IMR-90 (cell line): ENCODE results near the gene ADPRHL1. TPM values are rescaled to one million over a fixed set of nuclear protein-coding genes. Genes with fewer than 3 reads are reported as not detected.

Experiments used
- ATAC-seq: fragments of 200-7000 bp; cut with Tn5 transposase; 2 replicates; pipeline ENCODE4 v1.9.1; 2020; ENCODE audit warnings: low read depth, mild to moderate bottlenecking, moderate library complexity
- BruUV-seq: library from RNA; stranded (reverse); fragments of 400-500 nt; replicated peaks from 2 replicates; lab custom pipeline; 2021; lab: Mats Ljungman, UMichigan
- CTCF ChIA-PET: fragments of 300-600 bp; formaldehyde crosslinking; extraction: SDS; loops from one replicate; lab custom pipeline; 2021; ENCODE audit warnings: antibody characterized with exemption; lab: Yijun Ruan, JAX
- POLR2A ChIA-PET: fragments of 300-600 bp; sonication (Branson Sonifier 250); formaldehyde crosslinking; loops from one replicate; lab custom pipeline; 2022; ENCODE audit warnings: antibody characterized with exemption; ENCODE audit not compliant: unreplicated experiment; lab: Charles Lee
- DNase-seq: peaks from one replicate; pipeline ENCODE4 v3.0.0; 2013
- H2AFZ ChIP-seq: replicated peaks from 2 replicates; pipeline ENCODE3; 2013; ENCODE audit warnings: low read length, mild to moderate bottlenecking; ENCODE audit not compliant: poor library complexity
- H2AK5ac ChIP-seq: 2 replicates; pipeline ENCODE4 v1.6.1; 2013; ENCODE audit warnings: low read depth, low read length, inconsistent platforms
- H2AK9ac ChIP-seq: replicated peaks from 2 replicates; pipeline ENCODE3; 2013; ENCODE audit warnings: mild to moderate bottlenecking, low read depth, low read length, moderate library complexity; ENCODE audit not compliant: poor library complexity
- H2BK120ac ChIP-seq: 2 replicates; pipeline ENCODE4 v1.6.1; 2013; ENCODE audit warnings: low read depth, low read length, inconsistent platforms
- H2BK15ac ChIP-seq: 3 replicates; pipeline ENCODE4 v1.6.1; 2013; ENCODE audit warnings: low read depth, low read length, inconsistent platforms
- H2BK20ac ChIP-seq: 2 replicates; pipeline ENCODE4 v1.6.1; 2013; ENCODE audit warnings: low read depth, mild to moderate bottlenecking, inconsistent platforms, low read length, moderate library complexity
- H2BK5ac ChIP-seq: 2 replicates; pipeline ENCODE4 v1.6.1; 2013; ENCODE audit warnings: mild to moderate bottlenecking, low read depth, low read length, inconsistent platforms; ENCODE audit not compliant: poor library complexity, severe bottlenecking
- H3K14ac ChIP-seq: replicated peaks from 2 replicates; pipeline ENCODE4 v1.6.1; 2013; ENCODE audit warnings: low read depth, low read length, inconsistent platforms
- H3K18ac ChIP-seq: 2 replicates; pipeline ENCODE4 v1.6.1; 2013; ENCODE audit warnings: low read depth, low read length, control low read depth
- H3K23ac ChIP-seq: 2 replicates; pipeline ENCODE4 v1.6.1; 2013; ENCODE audit warnings: low read depth, low read length, inconsistent platforms
- H3K27ac ChIP-seq: 2 replicates; pipeline ENCODE4 v1.5.1; 2013; ENCODE audit warnings: mild to moderate bottlenecking, control low read depth, low read length; ENCODE audit not compliant: insufficient read depth
- H3K27me3 ChIP-seq: 2 replicates; pipeline ENCODE4 v1.6.1; 2013; ENCODE audit warnings: low read length; ENCODE audit not compliant: control insufficient read depth, insufficient read depth
- H3K36me3 ChIP-seq: 2 replicates; pipeline ENCODE4 v1.6.1; 2013; ENCODE audit warnings: low read length, mixed read lengths; ENCODE audit not compliant: control insufficient read depth, insufficient read depth
- H3K4ac ChIP-seq: 2 replicates; pipeline ENCODE4 v1.6.1; 2013; ENCODE audit warnings: low read depth, low read length, inconsistent platforms
- H3K4me1 ChIP-seq: 2 replicates; pipeline ENCODE4 v1.6.1; 2013; ENCODE audit warnings: low read length, mixed read lengths; ENCODE audit not compliant: control insufficient read depth, insufficient read depth
- H3K4me2 ChIP-seq: 2 replicates; pipeline ENCODE4 v1.6.1; 2013; ENCODE audit warnings: low read depth, mild to moderate bottlenecking, control low read depth, low read length, moderate library complexity
- H3K4me3 ChIP-seq: 2 replicates; pipeline ENCODE4 v1.5.1; 2013; ENCODE audit warnings: low read depth, mild to moderate bottlenecking, control low read depth, low read length, moderate library complexity; ENCODE audit not compliant: insufficient read depth
- H3K56ac ChIP-seq: 2 replicates; pipeline ENCODE4 v1.6.1; 2013; ENCODE audit warnings: low read length, inconsistent platforms; ENCODE audit not compliant: insufficient read depth; ENCODE audit errors: extremely low read depth
- H3K79me1 ChIP-seq, 2 experiments: 2 replicates each; pipeline ENCODE4 v1.6.1; 2013; ENCODE audit warnings: low read length in 2 of 2, inconsistent platforms in 1 of 2, low read depth in 1 of 2
- H3K9ac ChIP-seq: 2 replicates; pipeline ENCODE4 v1.6.1; 2013; ENCODE audit warnings: low read depth, low read length, control low read depth
- H3K9me1 ChIP-seq: 2 replicates; pipeline ENCODE4 v1.6.1; 2013; ENCODE audit warnings: low read length, inconsistent platforms; ENCODE audit not compliant: insufficient read depth
- H3K9me3 ChIP-seq: 2 replicates; pipeline ENCODE4 v1.6.1; 2013; ENCODE audit warnings: low read length; ENCODE audit not compliant: control insufficient read depth, insufficient read depth
- H4K20me1 ChIP-seq: 2 replicates; pipeline ENCODE4 v1.6.1; 2013; ENCODE audit warnings: low read length, inconsistent platforms; ENCODE audit not compliant: insufficient read depth
- H4K5ac ChIP-seq: 2 replicates; pipeline ENCODE4 v1.6.1; 2013; ENCODE audit warnings: mild to moderate bottlenecking, low read depth, low read length, control low read depth
- H4K8ac ChIP-seq, 2 experiments: 2 replicates each; pipeline ENCODE4 v1.6.1; 2013; ENCODE audit warnings: low read depth in 2 of 2, low read length in 2 of 2, control low read depth in 1 of 2, inconsistent platforms in 1 of 2
- H4K91ac ChIP-seq: 2 replicates; pipeline ENCODE4 v1.6.1; 2013; ENCODE audit warnings: low read depth, low read length, inconsistent platforms; ENCODE audit not compliant: insufficient read depth
- BHLHE40 ChIP-seq: fragments of 150-350 bp; IDR thresholded peaks from 2 replicates; pipeline ENCODE4 v1.6.1; 2016; ENCODE audit warnings: mild to moderate bottlenecking, low read depth, low read length
- CEBPB ChIP-seq: IDR thresholded peaks from 2 replicates; pipeline ENCODE4 v1.6.1; 2012; ENCODE audit warnings: low read depth, low read length, improper control_type of control experiment
- CHD1 ChIP-seq: IDR thresholded peaks from 2 replicates; pipeline ENCODE4 v1.6.1; 2012; ENCODE audit warnings: low read depth, low read length, improper control_type of control experiment
- CTCF ChIP-seq: conservative IDR thresholded peaks from 2 replicates; pipeline ENCODE4 v1.5.1; 2012; ENCODE audit warnings: mild to moderate bottlenecking, low read depth, low read length, improper control_type of control experiment
- ELK1 ChIP-seq: fragments of 150-350 bp; IDR thresholded peaks from 2 replicates; pipeline ENCODE4 v1.6.1; 2016; ENCODE audit warnings: low read depth, mild to moderate bottlenecking, low read length, moderate library complexity, borderline replicate concordance
- FOS ChIP-seq: fragments of 150-350 bp; IDR thresholded peaks from 2 replicates; pipeline ENCODE4 v1.6.1; 2016; ENCODE audit warnings: low read depth, low read length
- MAZ ChIP-seq: IDR thresholded peaks from 2 replicates; pipeline ENCODE4 v1.6.1; 2012; ENCODE audit warnings: low read depth, mild to moderate bottlenecking, low read length, improper control_type of control experiment, moderate library complexity, borderline replicate concordance
- MXI1 ChIP-seq: IDR thresholded peaks from 2 replicates; pipeline ENCODE4 v1.6.1; 2012; ENCODE audit warnings: low read depth, mild to moderate bottlenecking, low read length, moderate library complexity, borderline replicate concordance
- NFE2L2 ChIP-seq: fragments of 150-350 bp; IDR thresholded peaks from 2 replicates; pipeline ENCODE4 v1.6.1; 2016; ENCODE audit warnings: low read depth, mild to moderate bottlenecking, low read length
- RAD21 ChIP-seq: IDR thresholded peaks from 2 replicates; pipeline ENCODE4 v1.6.1; 2012; ENCODE audit warnings: low read length, improper control_type of control experiment
- RCOR1 ChIP-seq: IDR thresholded peaks from 2 replicates; pipeline ENCODE4 v1.6.1; 2012; ENCODE audit warnings: mild to moderate bottlenecking, low read length, improper control_type of control experiment; ENCODE audit not compliant: insufficient replicate concordance
- RFX5 ChIP-seq: IDR thresholded peaks from 2 replicates; pipeline ENCODE4 v1.8.0; 2012; ENCODE audit warnings: low read depth, mild to moderate bottlenecking, low read length, moderate library complexity
- SMC3 ChIP-seq: fragments of 150-350 bp; IDR thresholded peaks from 2 replicates; pipeline ENCODE4 v1.6.1; 2016; ENCODE audit warnings: low read depth, mild to moderate bottlenecking, antibody characterized with exemption, low read length, moderate library complexity
- WGBS, 2 experiments: methylation state at CpG; one replicate each; pipeline versions ENCODE4 v1.1.5 to v1.1.7; 2013; ENCODE audit warnings: missing lambda C conversion rate in 2 of 2; ENCODE audit not compliant: insufficient read length in 1 of 2; ENCODE audit errors: extremely low coverage in 2 of 2; 5-methylcytosine and 5-hydroxymethylcytosine counted together
- dilution Hi-C: fragments of 300-500 bp; cut with HindIII; formaldehyde crosslinking; loops from one replicate; pipeline ENCODE4 v1.14.3; 2018; ENCODE audit warnings: low sequenced_read_pairs; ENCODE audit not compliant: unreplicated experiment
- in situ Hi-C: fragments of 300-500 bp; cut with MboI; formaldehyde crosslinking; loops from 3 replicates; pipeline ENCODE4 v1.14.3; 2019; ENCODE audit warnings: low sequenced_read_pairs, inconsistent platforms, mixed read lengths
- intact Hi-C: fragments of 100-400 bp; cut with micrococcal nuclease; formaldehyde crosslinking; loops from 2 replicates; pipeline ENCODE4 v1.10.0; 2022
- polyA plus RNA-seq, 3 experiments: library from polyadenylated mRNA; depleted of rRNA; stranded (reverse); fragments of >200 nt; gene quantifications; 2 replicates each; pipeline ENCODE4 v1.2.3, GENCODE V29; 2012; ENCODE audit warnings: low replicate concordance in 1 of 3
- total RNA-seq: library from RNA; depleted of rRNA; stranded (reverse); fragments of >200 nt; gene quantifications from 2 replicates; pipeline ENCODE4 v1.2.3, GENCODE V29; 2012

Gene ADPRHL1
- total and polyA plus RNA-seq, 2 of the 4 experiments (the other 2 are of a cell fraction) = 0.36 to 0.67 TPM

GRCh38 chr13:113469582-113469981, 16.3 kb upstream of the ADPRHL1 start:
- Histone ChIP-seq H4K91ac (no peak overlapping the region), H3K4me1 (peaks cover 2% of the 10 kb centered on the region; the same call in 1 of the 2 replicates), H3K9ac (no peak overlapping the region), H2BK15ac (no peak overlapping the region), H3K9me1 (peaks cover 5% of the 10 kb centered on the region; the same call in 1 of the 2 replicates), H2AK5ac (no peak overlapping the region), H3K56ac (no peak overlapping the region), H3K23ac (no peak overlapping the region), H3K27me3 (no peaks in the 10 kb centered on the region), H3K14ac (no peak overlapping the region), H2AK9ac (no peak overlapping the region), H2BK5ac (no peak overlapping the region), H2BK20ac (no peak overlapping the region), H3K27ac (no peak overlapping the region), H4K8ac (no peak overlapping the region), H3K36me3 (peaks cover 22% of the 10 kb centered on the region), H3K4ac (no peak overlapping the region), H3K4me3 (no peak overlapping the region), H4K20me1 (no peaks in the 10 kb centered on the region; the same call in none of the 2 replicates), H3K18ac (no peak overlapping the region), H2BK120ac (no peak overlapping the region), H3K4me2 (no peak overlapping the region), H2AFZ (no peak overlapping the region), H3K79me1 (peaks cover 20 to 53% of the 10 kb centered on the region in 2 experiments), H3K9me3 (no peaks in the 10 kb centered on the region), H4K5ac (no peak overlapping the region)
- POLR2A ChIA-PET = no interaction called here
- 80% methylated on average over 1 of the region's 7 CpGs; no CpG with 5 or more reads in 1 of the 2 experiments for WGBS, 2 experiments
- ATAC-seq (no peak), DNase-seq (no peak)
- dilution Hi-C loops (no loop called here), in situ Hi-C loops (no loop called here), intact Hi-C loops (no loop called here)
- CTCF ChIA-PET = no interaction called here
- no peak for TF ChIP-seq RCOR1
- no peak for TF ChIP-seq BHLHE40
- TF ChIP-seq CHD1 = no peak
- TF ChIP-seq FOS = no peak
- TF ChIP-seq MXI1 = no peak
- TF ChIP-seq CEBPB = no peak
- TF ChIP-seq RAD21 = no peak
- no peak for TF ChIP-seq SMC3
- TF ChIP-seq ELK1 = no peak
- no peak for TF ChIP-seq NFE2L2
- TF ChIP-seq CTCF = no peak
- TF ChIP-seq MAZ = no peak
- no peak for TF ChIP-seq RFX5
- no TSS peak for BruUV-seq
